MV-4-11 (cell line): Measurements from ENCODE around the gene SLITRK6.
"Not testable (repeated sequence)": the region's sequence is repeated elsewhere in the genome, so short reads cannot be mapped to it uniquely, and the experiment has no call there.

Experiments used
- DNase-seq: peaks from one replicate; lab custom pipeline; 2025; lab: John Stamatoyannopoulos, UW

The SLITRK6 gene

GRCh38 chr13:85799097-85799582, at the start of gene SLITRK6:
Gene SLITRK6, minus strand, starts transcription at chr13:85799419. Its CDS starts 2,911 bp downstream, at chr13:85796508.
- peak; percentile 6 for DNase-seq

- no peak for DNase-seq
Observed at GRCh38 chr13:85847012-85847411, 47.8 kb upstream of the SLITRK6 start.

- DNase-seq, result no peak
Observed at GRCh38 chr13:85841427-85841826, 42.2 kb upstream of the SLITRK6 start.

- DNase-seq, result no peak
Observed at GRCh38 chr13:85833921-85834320, 34.7 kb upstream of the SLITRK6 start.

- DNase-seq, result peak; percentile 2
Observed at GRCh38 chr13:85828094-85828684, 29.0 kb upstream of the SLITRK6 start.

- no peak for DNase-seq
Observed at GRCh38 chr13:85825454-85825853, 26.2 kb upstream of the SLITRK6 start.

- no peak for DNase-seq
Observed at GRCh38 chr13:85823832-85824231, 24.6 kb upstream of the SLITRK6 start.

GRCh38 chr13:85819513-85819912, 20.3 kb upstream of the SLITRK6 start:
- no peak for DNase-seq

- no peak for DNase-seq
Observed at GRCh38 chr13:85816413-85816812, 17.2 kb upstream of the SLITRK6 start.

- no peak for DNase-seq
Observed at GRCh38 chr13:85812282-85812681, 13.1 kb upstream of the SLITRK6 start.

GRCh38 chr13:85808811-85809210, 9.6 kb upstream of the SLITRK6 start:
- DNase-seq, result peak; percentile 14

- DNase-seq, result peak; percentile 48
Observed at GRCh38 chr13:85806553-85807175, 7.4 kb upstream of the SLITRK6 start.

- no peak for DNase-seq
Observed at GRCh38 chr13:85798556-85798955, 663 bp downstream of the SLITRK6 start.

- no peak for DNase-seq
Observed at GRCh38 chr13:85797311-85797710, 1.9 kb downstream of the SLITRK6 start.

GRCh38 chr13:85785205-85785604, 14.0 kb downstream of the SLITRK6 start:
- no peak for DNase-seq

GRCh38 chr13:85772367-85772766, 26.9 kb downstream of the SLITRK6 start:
- DNase-seq, result peak; percentile 88

GRCh38 chr13:85771856-85772255, 27.4 kb downstream of the SLITRK6 start:
- no peak for DNase-seq

GRCh38 chr13:85768946-85769345, 30.3 kb downstream of the SLITRK6 start:
- no peak for DNase-seq

GRCh38 chr13:85755123-85755522, 44.1 kb downstream of the SLITRK6 start:
- DNase-seq, result no peak

GRCh38 chr13:85743201-85743770, 55.9 kb downstream of the SLITRK6 start:
- not testable (repeated sequence) for DNase-seq
